Astrocyte of the spinal cord (primary cell): ENCODE results near the gene CAVIN1.

Experiments used
- DNase-seq: peaks from one replicate; pipeline ENCODE4 v3.0.0; 2011; ENCODE audit warnings: low read depth, low spot score
- H3K4me3 ChIP-seq: 2 replicates; pipeline ENCODE4 v1.5.1; 2011; ENCODE audit warnings: low read depth, mild to moderate bottlenecking, low read length, moderate library complexity
- in situ Hi-C: cut with HindIII; loops from 2 replicates; pipeline ENCODE4 v1.10.0; 2017; ENCODE audit warnings: low sequenced_read_pairs
- TF ChIP-seq, protein P1 (sequence below): IDR thresholded peaks from 2 replicates; pipeline ENCODE4 v1.5.1; 2012; ENCODE audit warnings: low read depth, mild to moderate bottlenecking, low read length, inconsistent platforms

CAVIN1 gene

DNA sequence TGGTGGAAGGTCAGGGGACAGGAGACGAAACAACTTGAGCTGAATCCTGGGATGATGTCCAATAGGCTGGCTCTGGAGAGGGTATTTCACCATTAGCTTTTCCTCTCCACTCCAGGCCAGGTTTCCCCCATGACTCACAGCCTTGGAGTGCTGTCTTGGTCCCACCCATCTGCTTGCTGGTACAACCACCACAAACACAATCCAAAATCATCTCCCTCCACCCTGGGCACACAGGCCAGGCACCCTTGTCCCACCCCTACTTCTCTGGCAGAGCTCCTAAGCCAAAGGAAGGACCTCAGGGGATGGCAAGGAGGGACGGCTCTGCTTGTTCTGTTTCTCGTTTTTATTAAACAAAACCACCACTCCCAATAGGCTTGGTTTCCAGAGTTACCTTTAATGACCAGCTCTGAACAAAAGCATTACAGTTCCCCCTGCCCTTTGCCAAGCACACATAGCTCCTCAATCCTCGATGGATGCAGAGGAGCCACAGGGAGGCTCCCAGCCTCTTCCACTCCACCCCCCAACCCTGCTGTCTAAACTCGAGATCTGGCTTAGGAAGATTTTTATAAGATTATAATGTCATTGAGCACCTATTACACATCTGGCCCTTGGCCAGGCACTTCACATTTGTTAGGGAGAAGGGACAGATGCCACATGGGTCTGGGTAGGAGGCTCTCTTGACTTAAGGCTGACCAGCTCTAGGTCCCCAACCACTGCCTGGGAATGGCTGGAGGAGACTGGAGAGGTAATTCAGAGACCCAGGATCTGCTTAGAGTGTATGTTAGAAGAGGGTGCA lies 13.3 kb downstream of the CAVIN1 start:
- in situ Hi-C loops: no loop called here
- TF ChIP-seq, protein P1, sequence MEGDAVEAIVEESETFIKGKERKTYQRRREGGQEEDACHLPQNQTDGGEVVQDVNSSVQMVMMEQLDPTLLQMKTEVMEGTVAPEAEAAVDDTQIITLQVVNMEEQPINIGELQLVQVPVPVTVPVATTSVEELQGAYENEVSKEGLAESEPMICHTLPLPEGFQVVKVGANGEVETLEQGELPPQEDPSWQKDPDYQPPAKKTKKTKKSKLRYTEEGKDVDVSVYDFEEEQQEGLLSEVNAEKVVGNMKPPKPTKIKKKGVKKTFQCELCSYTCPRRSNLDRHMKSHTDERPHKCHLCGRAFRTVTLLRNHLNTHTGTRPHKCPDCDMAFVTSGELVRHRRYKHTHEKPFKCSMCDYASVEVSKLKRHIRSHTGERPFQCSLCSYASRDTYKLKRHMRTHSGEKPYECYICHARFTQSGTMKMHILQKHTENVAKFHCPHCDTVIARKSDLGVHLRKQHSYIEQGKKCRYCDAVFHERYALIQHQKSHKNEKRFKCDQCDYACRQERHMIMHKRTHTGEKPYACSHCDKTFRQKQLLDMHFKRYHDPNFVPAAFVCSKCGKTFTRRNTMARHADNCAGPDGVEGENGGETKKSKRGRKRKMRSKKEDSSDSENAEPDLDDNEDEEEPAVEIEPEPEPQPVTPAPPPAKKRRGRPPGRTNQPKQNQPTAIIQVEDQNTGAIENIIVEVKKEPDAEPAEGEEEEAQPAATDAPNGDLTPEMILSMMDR: no peak
- DNase-seq: peak; percentile 84
- H3K4me3 ChIP-seq: no peak overlapping the region

DNA sequence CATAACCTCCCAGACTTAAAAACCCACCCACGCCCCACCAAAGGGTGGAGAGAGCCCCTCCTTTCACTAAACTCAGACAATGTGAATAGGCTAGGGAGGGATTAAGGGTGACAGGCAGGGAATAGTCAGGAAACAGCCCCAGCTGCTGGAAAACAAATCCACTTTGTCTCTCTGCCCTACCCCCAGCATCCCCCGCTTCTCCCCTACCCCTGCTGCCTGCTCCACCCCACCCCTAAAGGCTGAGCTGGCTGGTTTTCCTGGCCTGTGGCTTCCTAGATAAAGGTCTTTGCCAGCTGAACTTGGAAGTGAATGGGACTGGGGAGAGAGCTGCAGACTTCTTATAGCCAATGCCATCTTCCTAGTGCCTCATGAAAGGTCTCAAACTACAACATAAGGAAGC lies 15.0 kb downstream of the CAVIN1 start:
- TF ChIP-seq, protein P1: no peak
- no peak for DNase-seq
- no peak overlapping the region for H3K4me3 ChIP-seq
- in situ Hi-C loops: no loop called here

DNA sequence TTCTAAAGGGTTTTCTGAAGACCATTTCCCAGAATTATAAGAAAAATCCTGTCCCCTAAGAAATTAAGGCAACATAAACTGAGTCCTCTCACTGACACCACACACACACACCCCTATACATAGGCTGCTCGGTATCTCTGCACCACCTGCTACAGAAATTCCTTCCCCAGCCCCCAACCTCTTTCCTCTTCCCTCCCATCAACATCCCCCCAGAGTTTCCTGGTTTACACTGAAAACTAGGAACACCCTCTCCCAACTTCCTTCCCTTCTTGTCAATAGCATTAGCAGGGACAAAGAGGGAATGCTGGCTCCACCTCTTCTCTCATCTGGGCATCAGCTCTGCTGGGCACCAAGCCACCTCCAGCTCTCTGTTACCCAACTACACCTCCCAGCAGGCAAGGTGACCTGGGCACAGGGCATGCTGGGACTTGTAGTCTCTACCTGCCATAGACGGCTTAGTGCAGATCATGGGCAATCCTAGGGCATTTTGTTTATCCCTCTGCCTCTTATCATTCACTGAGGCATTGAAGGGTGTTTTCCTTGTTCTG lies 15.7 kb downstream of the CAVIN1 start:
- TF ChIP-seq, protein P1: no peak
- in situ Hi-C loops: no loop called here
- no peak overlapping the region for H3K4me3 ChIP-seq
- DNase-seq: peak; percentile 53

DNA sequence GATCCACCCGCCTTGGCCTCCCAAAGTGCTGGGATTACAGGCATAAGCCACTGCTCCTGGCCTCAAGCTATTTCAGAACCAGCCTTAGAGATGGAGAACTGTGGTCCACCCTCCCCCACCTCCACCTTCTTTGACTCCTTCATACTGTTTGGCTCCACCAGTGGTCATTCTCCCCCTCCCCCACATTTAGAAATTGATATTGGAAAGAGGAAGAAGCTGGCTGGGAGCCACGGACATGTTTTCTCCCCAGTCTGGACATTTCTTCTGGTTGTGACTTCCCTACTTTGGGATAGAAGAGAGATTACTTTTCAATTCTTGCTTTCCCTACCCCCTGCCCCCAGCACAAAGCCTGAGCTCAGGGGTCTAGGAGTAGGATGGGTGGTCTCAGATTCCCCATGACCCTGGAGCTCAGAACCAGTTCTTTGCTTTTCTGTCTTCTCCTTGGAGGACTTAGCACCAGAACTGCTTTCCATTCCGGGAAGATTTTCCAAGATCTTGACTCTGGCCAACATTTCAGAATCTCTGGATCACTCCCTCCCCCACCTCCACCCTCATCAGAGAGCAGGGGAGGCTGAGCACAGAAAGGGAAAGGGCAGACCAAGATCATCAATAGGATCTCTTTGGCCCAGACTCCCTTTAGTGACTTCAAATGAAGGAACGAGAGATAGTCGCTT lies 16.3 kb downstream of the CAVIN1 start:
- in situ Hi-C loops: no loop called here
- H3K4me3 ChIP-seq: no peak overlapping the region

DNA sequence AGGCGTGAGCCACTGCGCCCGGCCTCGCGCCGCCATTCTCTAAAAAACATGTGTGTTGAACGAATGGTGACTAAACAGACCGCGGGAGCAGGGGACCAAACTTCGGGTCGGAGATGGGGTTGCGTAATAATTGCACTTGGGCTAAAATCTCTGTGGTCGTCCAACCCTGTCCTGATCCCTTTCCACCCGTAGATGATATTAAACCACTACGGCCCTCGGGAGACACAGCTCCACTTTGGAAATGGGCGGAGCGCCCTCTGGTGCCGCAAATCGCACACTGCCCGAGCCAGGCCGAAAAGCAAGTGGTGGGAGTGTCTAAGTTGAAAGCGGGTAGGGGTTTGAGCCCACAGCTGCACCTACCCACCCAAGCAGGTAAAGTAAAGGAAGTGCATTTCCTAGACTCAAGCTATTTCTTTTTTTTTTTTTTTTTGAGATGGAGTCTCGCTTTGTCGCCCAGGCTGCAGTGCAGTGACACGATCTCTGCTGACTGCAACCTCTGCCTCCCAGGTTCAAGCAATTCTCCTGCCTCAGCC lies 17.0 kb downstream of the CAVIN1 start:
- in situ Hi-C loops: no loop called here
- H3K4me3 ChIP-seq: no peak overlapping the region
- DNase-seq: peak; percentile 66
- TF ChIP-seq, protein P1: peak; percentile 90

More for the DNA sequence above, 16.3 kb downstream of the CAVIN1 start:
- no peak for DNase-seq
- TF ChIP-seq, protein P1: no peak

DNA sequence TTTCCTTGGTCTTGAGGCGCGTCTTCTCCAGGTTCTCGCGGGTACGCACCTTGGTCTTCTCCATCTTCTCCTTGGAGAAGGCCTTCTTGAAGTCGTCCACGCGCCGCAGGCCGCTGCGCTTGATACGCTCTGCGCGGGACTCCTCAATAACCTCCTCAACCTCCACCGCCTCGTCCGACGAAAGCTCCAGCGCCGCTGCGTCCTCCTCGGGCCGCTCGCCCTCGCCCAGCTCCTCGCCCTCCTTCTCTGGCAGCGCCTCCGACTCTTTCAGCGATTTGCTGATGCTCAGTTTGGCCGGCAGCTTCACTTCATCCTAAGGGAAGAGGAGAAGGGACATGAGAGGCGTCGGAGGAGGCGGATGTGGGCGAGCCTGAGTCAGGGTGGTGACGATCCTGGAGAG lies 18.0 kb downstream of the CAVIN1 start:
- DNase-seq: no peak
- in situ Hi-C loops: no loop called here
- TF ChIP-seq, protein P1: no peak
- no peak overlapping the region for H3K4me3 ChIP-seq
